HG03175 (cell line): ENCODE results near the gene CARD11.

Source experiments
- ATAC-seq: cut with Tn5 transposase; IDR thresholded peaks from one replicate; pipeline ENCODE4 v1.9.1; 2021; ENCODE audit warnings: mild to moderate bottlenecking, moderate library complexity; ENCODE audit not compliant: unreplicated experiment

Gene CARD11

DNA sequence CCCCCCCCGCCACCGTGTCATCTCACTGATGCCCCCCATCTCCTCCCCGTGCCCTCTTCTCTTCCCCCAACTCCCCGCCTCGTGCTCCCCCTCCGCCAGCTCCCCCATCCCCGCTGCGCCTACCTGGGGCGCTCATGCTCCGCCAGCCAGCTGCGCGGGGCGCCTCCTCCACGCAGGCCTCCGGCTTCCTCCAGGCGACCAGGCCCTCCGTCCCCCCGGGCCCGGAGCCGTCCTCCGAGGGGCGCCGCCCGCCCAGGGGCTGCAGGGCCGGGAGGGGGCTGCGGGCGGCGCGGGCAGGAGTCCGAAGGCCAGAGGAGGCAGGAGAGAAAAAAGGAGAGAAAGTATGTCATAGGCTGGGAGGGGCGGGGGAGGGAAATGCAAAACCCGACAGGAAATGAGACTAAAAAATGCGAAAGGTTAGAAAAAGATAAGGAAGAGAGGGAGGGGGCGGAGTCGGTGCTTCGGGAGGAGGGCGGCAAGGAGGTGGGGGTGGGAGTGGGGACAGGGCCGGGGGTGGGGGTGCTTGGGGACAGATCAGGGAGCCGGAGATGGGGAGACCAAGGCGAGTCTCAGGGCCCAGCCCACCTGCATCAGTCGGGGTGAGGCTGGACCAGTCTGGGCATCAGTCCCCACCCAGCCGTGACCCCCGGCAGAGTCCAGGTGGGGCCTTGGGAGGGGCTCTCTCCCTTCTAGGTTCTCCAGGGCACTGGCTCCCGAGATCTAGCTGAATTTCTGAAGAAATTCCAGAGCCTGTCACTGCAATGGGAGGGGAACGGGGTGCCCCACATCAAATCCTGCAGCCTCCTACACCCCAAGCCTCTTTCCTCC, at the start of gene CARD11:
CARD11 (minus strand) TSS at position 324 of the 828 bp plus-strand sequence. CDS start 85,361 bp downstream, outside the sequence.
- peak; percentile 31 for ATAC-seq

- ATAC-seq = peak; percentile 65
These were observed 48.8 kb upstream of the CARD11 start for GRCh38 chr7:3092468-3092867.

GRCh38 chr7:3091631-3092030, 48.0 kb upstream of the CARD11 start:
- ATAC-seq = no peak

DNA sequence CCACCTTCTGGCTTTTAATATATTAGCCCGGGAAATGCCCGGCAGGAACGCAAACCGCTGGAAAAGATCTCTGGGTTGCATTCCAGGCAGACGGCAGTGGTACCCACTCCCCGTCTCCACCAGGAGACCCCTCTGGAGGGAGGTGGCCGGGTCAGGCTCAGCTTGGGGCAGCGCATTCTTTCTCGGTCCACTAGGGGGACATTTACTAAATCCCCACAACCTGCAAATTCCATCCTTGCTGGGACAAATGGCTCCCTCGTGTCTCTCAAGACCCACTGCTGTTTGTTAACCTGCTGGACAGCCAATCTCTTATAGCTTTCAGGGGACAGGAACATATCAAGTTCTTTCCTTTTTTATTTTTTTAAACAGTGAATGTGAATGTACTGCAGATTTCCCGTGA, 45.8 kb upstream of the CARD11 start:
- ATAC-seq = no peak

GRCh38 chr7:3087243-3087755, 43.6 kb upstream of the CARD11 start:
- no peak for ATAC-seq

DNA sequence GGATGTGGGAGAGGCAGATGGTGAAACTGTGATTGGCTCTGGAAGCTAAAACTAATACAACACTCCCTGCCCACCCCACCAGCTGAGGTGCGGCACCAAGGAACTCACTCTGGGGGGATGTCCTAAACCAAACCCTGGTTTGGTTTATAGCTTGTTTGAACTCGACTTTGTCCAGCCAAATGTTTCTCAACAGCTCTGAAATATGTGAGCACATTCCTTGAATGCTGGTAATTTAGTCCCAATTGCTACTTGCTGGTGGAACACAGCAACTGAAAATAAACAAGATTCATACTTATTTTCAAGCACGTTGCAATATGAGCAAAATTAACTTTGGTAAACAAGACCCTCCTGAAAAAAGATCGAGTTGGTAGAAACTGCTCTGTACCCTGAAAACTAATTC, 39.7 kb upstream of the CARD11 start:
- ATAC-seq = no peak

DNA sequence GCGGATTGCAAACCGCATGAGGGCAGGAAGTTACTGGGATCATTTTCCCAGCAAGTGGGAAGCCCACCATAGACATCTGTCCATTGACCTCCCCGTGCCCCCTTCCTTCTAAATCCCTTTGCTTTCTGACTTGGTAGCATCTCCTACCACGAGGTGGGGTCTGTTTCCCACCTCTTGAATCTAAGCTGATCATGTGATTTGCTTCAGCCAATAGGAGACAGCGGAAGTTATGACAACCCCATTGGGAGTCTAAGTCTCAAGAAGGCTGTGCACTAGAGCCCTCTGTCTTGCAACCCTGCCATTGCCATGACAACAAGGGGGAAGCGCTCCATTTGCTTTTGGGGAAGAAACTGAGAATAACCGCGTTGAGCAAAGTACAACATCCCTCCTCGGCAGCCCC, 39.2 kb upstream of the CARD11 start:
- ATAC-seq = no peak

GRCh38 chr7:3082386-3082785, 38.7 kb upstream of the CARD11 start:
- no peak for ATAC-seq

GRCh38 chr7:3080106-3080505, 36.4 kb upstream of the CARD11 start:
- no peak for ATAC-seq

GRCh38 chr7:3078514-3078913, 34.8 kb upstream of the CARD11 start:
- ATAC-seq = no peak

DNA sequence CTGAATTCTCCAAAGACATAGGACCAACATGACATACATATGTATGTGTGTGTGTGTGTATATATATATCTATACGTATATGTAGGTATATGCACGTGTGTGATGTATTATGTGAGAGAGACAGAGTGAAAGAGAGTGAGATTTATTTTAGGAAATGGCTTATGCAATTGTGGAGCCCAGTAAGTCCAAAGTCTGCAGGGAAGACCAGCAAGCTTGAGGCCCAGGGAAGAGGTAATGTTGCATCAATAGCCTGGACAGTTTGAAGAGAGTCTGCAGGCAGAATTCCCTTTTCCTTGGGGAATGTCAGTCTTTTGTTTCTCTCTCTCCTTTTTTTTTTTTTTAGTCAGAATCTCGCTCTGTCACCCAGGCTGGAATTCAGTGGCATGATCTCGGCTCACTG, 33.0 kb upstream of the CARD11 start:
- ATAC-seq = no peak

GRCh38 chr7:3076163-3076562, 32.5 kb upstream of the CARD11 start:
- ATAC-seq = no peak

DNA sequence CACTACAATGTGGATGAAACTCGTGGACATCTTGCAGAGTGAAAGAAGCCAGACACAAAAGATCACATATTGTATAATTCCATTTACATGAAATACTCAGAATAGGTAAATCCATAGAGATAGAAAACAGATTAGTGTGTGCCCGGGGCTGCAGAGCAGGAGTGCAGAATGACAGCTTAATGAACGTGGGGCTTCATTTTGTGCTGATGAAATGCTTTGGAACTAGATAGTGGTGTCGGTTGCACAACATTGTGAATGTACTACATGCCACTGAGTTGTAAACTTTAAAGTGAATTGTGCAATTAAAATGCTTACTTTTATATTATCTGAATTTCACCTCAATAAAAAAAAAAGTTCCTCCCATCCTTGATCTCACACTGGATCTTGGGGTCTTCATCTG, 31.8 kb upstream of the CARD11 start:
- ATAC-seq = no peak

DNA sequence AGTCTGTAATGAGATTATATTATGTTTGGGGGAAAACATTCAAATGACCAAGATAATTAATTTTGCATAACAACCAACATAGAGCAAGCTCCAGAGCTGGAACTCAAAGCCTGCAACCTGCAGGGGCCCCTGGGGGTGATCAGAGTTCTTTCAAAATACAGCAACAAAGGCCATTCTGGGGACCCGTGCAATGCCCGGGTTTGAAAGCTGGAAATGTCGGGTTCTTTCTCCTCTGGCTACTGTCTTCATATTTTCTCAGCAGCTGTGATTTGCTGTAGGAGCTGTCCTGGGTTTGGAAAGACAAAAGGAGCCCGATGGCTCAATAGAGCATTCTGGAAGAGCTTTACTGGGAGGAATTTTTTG, 30.8 kb upstream of the CARD11 start:
- no peak for ATAC-seq

GRCh38 chr7:3073763-3074458, 30.2 kb upstream of the CARD11 start:
- ATAC-seq = no peak

DNA sequence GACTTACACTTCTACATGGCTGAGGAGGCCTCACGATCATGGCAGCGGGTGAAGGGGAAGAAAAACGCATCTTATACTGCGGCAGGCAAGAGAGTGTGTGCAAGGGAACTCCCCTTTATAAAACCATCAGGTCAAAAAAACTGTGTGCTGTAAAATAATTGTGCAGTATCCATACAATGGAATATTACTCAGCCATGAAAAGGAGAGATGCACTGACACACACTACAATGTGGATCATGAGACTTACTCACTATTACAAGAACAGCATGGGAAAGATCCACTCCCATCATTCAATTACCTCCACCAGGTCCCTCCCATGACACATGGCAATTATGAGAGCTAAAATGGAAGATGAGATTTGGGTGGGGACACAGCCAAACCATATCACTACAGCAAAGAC, 27.2 kb upstream of the CARD11 start:
- no peak for ATAC-seq

GRCh38 chr7:3069771-3070449, 26.2 kb upstream of the CARD11 start:
- ATAC-seq = no peak

DNA sequence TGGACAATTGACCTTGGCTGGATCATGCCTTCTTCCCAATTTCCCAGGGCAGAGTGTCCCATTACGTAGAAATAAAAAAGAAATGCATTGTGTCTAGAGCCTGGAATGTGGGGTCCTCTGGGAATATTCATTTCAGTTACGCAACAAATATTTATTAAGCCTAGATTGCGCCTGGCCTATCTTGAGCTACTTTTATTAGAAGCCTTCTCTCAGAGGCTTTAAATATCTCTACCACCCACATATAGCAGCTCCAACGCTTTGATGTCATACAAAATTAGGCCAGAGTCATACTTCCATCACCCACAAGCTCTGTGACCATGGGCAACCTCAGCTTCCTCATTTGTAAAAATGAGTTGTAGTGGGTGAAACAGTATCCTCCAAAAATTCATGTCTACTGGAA, 24.9 kb upstream of the CARD11 start:
- ATAC-seq = peak; percentile 45

GRCh38 chr7:3067606-3068380, 24.1 kb upstream of the CARD11 start:
- no peak for ATAC-seq

DNA sequence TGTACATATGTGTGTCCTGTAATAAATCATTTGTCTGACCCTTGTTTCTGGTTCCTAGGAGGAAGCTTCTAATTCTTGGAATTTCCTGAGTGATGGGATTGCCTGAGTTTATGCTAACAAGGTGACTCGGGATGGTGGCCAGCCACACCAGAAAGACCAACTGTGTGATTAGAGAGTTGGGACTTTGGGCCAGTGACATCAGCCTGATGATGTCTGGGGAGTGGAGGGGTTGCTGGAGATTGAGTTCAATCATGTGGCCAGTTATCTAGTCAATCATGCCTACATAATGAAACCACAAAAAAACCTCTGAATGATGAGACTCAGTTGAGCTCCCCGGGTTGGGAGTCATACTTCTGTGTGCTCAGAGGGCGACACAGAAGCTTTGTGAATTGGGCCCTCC, 23.5 kb upstream of the CARD11 start:
- no peak for ATAC-seq

GRCh38 chr7:3066506-3066905, 22.8 kb upstream of the CARD11 start:
- ATAC-seq = no peak
